K562 (cell line): ENCODE measurements around the gene SMIM29. TPM values are rescaled to one million over a fixed set of nuclear protein-coding genes. Genes with fewer than 3 reads are reported as not detected.
A peak's percentile ranks its signal among the peaks of the same experiment; 100 is the strongest.

Experiments used
- ARID2 ChIP-seq: fragments of 450-650 bp; IDR thresholded peaks from 2 replicates; pipeline ENCODE4 v1.6.1; 2017; ENCODE audit warnings: antibody characterized with exemption, mild to moderate bottlenecking
- CLOCK ChIP-seq: fragments of 250-450 bp; sonication (Bioruptor Pico); IDR thresholded peaks from 2 replicates; pipeline ENCODE4 v1.4.0; 2020; ENCODE audit warnings: mild to moderate bottlenecking, moderate library complexity, borderline replicate concordance
- FOXJ3 ChIP-seq: sonication (generic); formaldehyde crosslinking; IDR thresholded peaks from 2 replicates; pipeline ENCODE4 v1.4.0; 2020; ENCODE audit warnings: mild to moderate bottlenecking, missing genetic modification reagents
- HNRNPUL1 ChIP-seq: fragments of 200-400 bp; formaldehyde crosslinking; IDR thresholded peaks from 2 replicates; pipeline ENCODE4 v1.6.1; 2017; ENCODE audit warnings: low read length
- HOMEZ ChIP-seq: fragments of 250-450 bp; sonication (Bioruptor Pico); IDR thresholded peaks from 2 replicates; pipeline ENCODE4 v1.4.0; 2020; ENCODE audit warnings: mild to moderate bottlenecking, moderate library complexity
- MCM2 ChIP-seq: fragments of 450-650 bp; IDR thresholded peaks from 2 replicates; pipeline ENCODE4 v1.6.1; 2017; ENCODE audit warnings: low read depth, mild to moderate bottlenecking
- MLLT1 ChIP-seq, 2 experiments: fragments of 450-650 bp; IDR thresholded peaks; 2 replicates each; pipeline ENCODE4 v1.6.1; 2016
- MTA1 ChIP-seq: fragments of 450-650 bp; IDR thresholded peaks from 2 replicates; pipeline ENCODE4 v1.6.1; 2017; ENCODE audit warnings: borderline replicate concordance
- MYBL2 ChIP-seq, 2 experiments: fragments of 450-650 bp in 1 of 2; sonication (generic) in 1 of 2; formaldehyde crosslinking in 1 of 2; IDR thresholded peaks; 2 replicates each; pipeline versions ENCODE4 v1.6.1 to v1.8.1; 2017 to 2022; ENCODE audit warnings: borderline replicate concordance in 1 of 2, inconsistent platforms in 1 of 2, low read depth in 1 of 2, mild to moderate bottlenecking in 1 of 2, missing genetic modification reagents in 1 of 2, moderate library complexity in 1 of 2
- NCOA1 ChIP-seq: fragments of 450-650 bp; IDR thresholded peaks from 2 replicates; pipeline ENCODE4 v1.6.1; 2016; ENCODE audit warnings: low read depth
- NFYB ChIP-seq: IDR thresholded peaks from 2 replicates; pipeline ENCODE4 v1.6.1; 2011; ENCODE audit warnings: mild to moderate bottlenecking, moderate library complexity; ENCODE audit not compliant: insufficient read length; ENCODE audit errors: extremely low read depth
- PHB ChIP-seq: fragments of 250-450 bp; sonication (Bioruptor Pico); IDR thresholded peaks from 2 replicates; pipeline ENCODE4 v1.5.0; 2021
- PHB2 ChIP-seq: fragments of 450-650 bp; IDR thresholded peaks from 2 replicates; pipeline ENCODE4 v1.6.1; 2017; ENCODE audit warnings: low read depth
- POLR2A ChIP-seq: fragments of 450-650 bp; conservative IDR thresholded peaks from 2 replicates; pipeline ENCODE4 v1.6.1; 2016
- POLR2H ChIP-seq: IDR thresholded peaks from 2 replicates; pipeline ENCODE4 v1.6.1; 2016; ENCODE audit warnings: missing genetic modification characterization, low read depth, mild to moderate bottlenecking, control low read depth, missing compliant biosample characterization, moderate library complexity
- RB1 ChIP-seq: fragments of 450-650 bp; IDR thresholded peaks from 2 replicates; pipeline ENCODE4 v1.6.1; 2017; ENCODE audit warnings: low read depth, mild to moderate bottlenecking
- RFX5 ChIP-seq: IDR thresholded peaks from 2 replicates; pipeline ENCODE4 v1.6.1; 2011; ENCODE audit warnings: low read depth, mild to moderate bottlenecking, improper control_type of control experiment, low read length
- ZBTB2 ChIP-seq: fragments of 450-650 bp; IDR thresholded peaks from 2 replicates; pipeline ENCODE4 v1.6.1; 2016; ENCODE audit warnings: antibody characterized with exemption
- ZC3H11A ChIP-seq: IDR thresholded peaks from 2 replicates; pipeline ENCODE4 v1.6.1; 2012; ENCODE audit warnings: low read depth, low read length, improper control_type of control experiment
- ZNF143 ChIP-seq: sonication (generic); formaldehyde crosslinking; IDR thresholded peaks from 2 replicates; pipeline ENCODE4 v1.9.0; 2022; ENCODE audit warnings: mild to moderate bottlenecking, missing genetic modification reagents
- ZNF384 ChIP-seq: IDR thresholded peaks from 2 replicates; pipeline ENCODE4 v1.6.1; 2012; ENCODE audit warnings: low read depth, low read length, improper control_type of control experiment
- ZNF431 ChIP-seq: sonication (generic); formaldehyde crosslinking; IDR thresholded peaks from 2 replicates; pipeline ENCODE4 v1.8.0; 2022; ENCODE audit warnings: mild to moderate bottlenecking, missing genetic modification reagents
- polyA plus RNA-seq, 8 experiments: library from polyadenylated mRNA; depleted of rRNA in 4 of 8; stranded (reverse) in 5 of 8; unstranded in 3 of 8; fragments of >200 nt; fragmentation: Nextera tagmentation in 2 of 8; fragmentation: Illumina TruSeq in 1 of 8; extraction: Ambion mirVana in 2 of 8; extraction: Trizol in 1 of 8; gene quantifications; 2 replicates each; pipeline versions ENCODE4 v1.2.1 to v1.2.3, GENCODE V29; 2011 to 2014; ENCODE audit warnings: inconsistent platforms in 1 of 8, missing spikeins in 1 of 8
- total RNA-seq, 7 experiments: library from RNA; depleted of rRNA in 6 of 7; stranded (reverse); fragments of >200 nt in 6 of 7; fragmentation: Illumina TruSeq in 2 of 7; extraction: Trizol in 2 of 7; gene quantifications; 2 replicates each; pipeline versions ENCODE4 v1.2.1 to v1.2.3, GENCODE V29; 2011 to 2021; ENCODE audit warnings: low replicate concordance in 1 of 7

Gene SMIM29
- total and polyA plus RNA-seq, 9 of the 15 experiments (the other 6 are each of a cell fraction or from before 2014, with no cell fraction given), result 6.5 to 36.7 (median 20.9) TPM

- 0 out of 2 replicates have a peak, but pooled peaks have one; percentile 34 for TF ChIP-seq ZC3H11A
- TF ChIP-seq RB1, result peak; percentile 45; the same call in 1 of the 2 replicates
- TF ChIP-seq ZNF384, result no peak
- TF ChIP-seq HNRNPUL1, result no peak
- no peak for TF ChIP-seq NCOA1
- no peak for TF ChIP-seq HOMEZ (CRISPR knock-in tag)
- no peak for TF ChIP-seq ZBTB2
- TF ChIP-seq MCM2, result no peak
- TF ChIP-seq POLR2A, result no peak
- no peak for TF ChIP-seq MTA1
- TF ChIP-seq FOXJ3 (CRISPR knock-in tag), result no peak
- TF ChIP-seq PHB (CRISPR knock-in tag), result peak; percentile 12; the same call in 1 of the 2 replicates
- no peak for TF ChIP-seq ZNF431 (CRISPR knock-in tag)
- no peak for TF ChIP-seq CLOCK (CRISPR knock-in tag)
- no peak for TF ChIP-seq ZNF143 (CRISPR knock-in tag)
- no peak for TF ChIP-seq RFX5
- no peak for TF ChIP-seq MYBL2 (IDR thresholded peaks at IDR 0.05; ENCODE audit: low read depth)
- TF ChIP-seq MYBL2 (CRISPR knock-in tag; IDR thresholded peaks at IDR 0.05; ENCODE audit: borderline replicate concordance), result no peak
- no peak for TF ChIP-seq POLR2H (tag)
- TF ChIP-seq MLLT1 (IDR thresholded peaks at IDR 0.05), result no peak
- TF ChIP-seq ARID2, result no peak
- no peak for TF ChIP-seq NFYB
- no peak for TF ChIP-seq PHB2
Measured at GRCh38 chr6:34235307-34236130, 13.3 kb downstream of the SMIM29 start (continued).
